HG02798 (cell line): ENCODE measurements around the gene FXYD7.
"Not testable (repeated sequence)": the region's sequence is repeated elsewhere in the genome, so short reads cannot be mapped to it uniquely, and the experiment has no call there.

Source experiments
- ATAC-seq: cut with Tn5 transposase; IDR thresholded peaks from one replicate; pipeline ENCODE4 v1.9.1; 2021; ENCODE audit warnings: mild to moderate bottlenecking; ENCODE audit not compliant: unreplicated experiment, poor library complexity

The FXYD7 gene

GRCh38 chr19:35125749-35126623 lies 17.1 kb upstream of the FXYD7 start:
- ATAC-seq: no peak

GRCh38 chr19:35126624-35126959 lies 16.5 kb upstream of the FXYD7 start:
- ATAC-seq: no peak

- no peak for ATAC-seq
Observed at GRCh38 chr19:35127871-35128270, 15.2 kb upstream of the FXYD7 start.

DNA sequence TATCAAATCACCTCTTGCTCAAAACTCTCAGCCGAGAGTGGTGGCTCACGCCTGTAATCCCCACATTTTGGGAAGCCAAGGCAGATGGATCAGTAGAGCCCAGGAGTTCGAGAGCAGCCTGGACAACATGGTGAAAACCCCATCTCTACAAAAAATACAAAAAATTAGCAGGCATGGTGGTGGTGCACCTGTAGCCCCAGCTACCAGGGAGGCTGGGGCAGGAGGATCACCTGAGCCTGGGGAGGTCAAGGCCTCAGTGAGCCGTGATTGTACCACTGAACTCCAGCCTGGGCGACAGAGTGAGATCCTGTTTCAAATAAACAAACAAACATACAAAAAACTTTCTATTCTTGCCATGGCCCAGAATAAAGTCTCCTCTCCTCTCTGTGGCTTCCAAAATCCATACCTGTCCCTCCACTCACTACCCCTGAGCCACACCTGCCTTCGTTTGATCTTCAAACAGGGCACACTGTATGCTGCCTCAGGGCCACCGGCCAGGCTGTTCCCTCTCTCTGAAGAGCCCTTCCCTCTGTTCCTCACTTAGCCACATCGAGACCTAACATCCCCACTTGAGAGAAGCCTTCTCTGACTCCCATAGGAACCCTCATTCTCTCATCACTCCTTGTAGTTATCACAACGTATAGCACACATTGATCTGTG lies 14.5 kb upstream of the FXYD7 start:
- ATAC-seq: no peak

GRCh38 chr19:35129724-35130274 lies 13.3 kb upstream of the FXYD7 start:
- not testable (repeated sequence) for ATAC-seq

- ATAC-seq: no peak
Observed at GRCh38 chr19:35130761-35131720, 12.0 kb upstream of the FXYD7 start.

- ATAC-seq: no peak
Observed at GRCh38 chr19:35132254-35132653, 10.8 kb upstream of the FXYD7 start.

DNA sequence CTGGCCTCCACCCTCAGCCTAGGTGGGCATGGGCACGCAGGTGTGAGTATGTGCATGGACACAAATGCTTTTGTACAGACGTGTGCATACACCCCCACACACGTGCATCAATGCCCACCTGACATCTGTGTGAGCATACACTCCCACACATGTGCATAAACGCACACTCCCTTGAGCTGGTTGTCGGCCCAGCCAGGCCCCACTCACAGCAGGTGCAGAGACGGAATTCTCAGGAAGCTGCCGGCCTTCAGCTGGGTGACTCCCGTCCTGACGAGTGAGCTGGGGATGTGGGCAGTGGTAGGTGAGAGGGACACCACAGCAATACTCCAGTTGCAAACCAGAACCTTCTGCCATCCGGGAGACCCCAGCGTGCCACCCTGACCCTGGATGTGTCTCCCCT lies 9.2 kb upstream of the FXYD7 start:
- ATAC-seq: no peak

GRCh38 chr19:35134601-35135242 lies 8.3 kb upstream of the FXYD7 start, which contains the start of gene LGI4:
LGI4 (minus strand) TSS chr19:35135059; CDS start chr19:35134680, 379 bp downstream.
- ATAC-seq: no peak

DNA sequence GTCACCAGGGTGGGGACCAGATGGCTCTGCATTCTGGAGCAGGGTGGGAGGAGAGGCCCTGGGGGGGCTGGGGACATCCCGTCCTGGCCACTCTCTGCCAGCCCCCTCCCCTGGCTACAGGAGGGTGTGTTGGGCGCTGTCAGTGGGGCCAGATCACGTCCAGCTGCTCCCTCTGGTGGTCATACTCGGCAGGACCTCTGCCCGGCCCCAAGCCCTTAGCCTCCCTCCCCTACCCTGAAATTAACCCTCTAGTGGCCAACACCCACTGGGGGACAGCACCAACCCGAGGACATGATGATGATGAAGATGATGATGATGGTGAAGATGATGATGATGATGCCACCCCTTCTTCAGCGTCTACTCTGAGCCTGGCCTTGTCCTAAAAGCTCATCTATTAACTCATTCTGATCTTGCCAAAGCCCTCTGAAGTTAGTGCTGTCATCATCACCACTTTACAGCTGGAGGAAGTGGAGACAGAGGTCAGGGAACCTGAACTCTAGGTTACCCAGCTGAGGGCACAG lies 7.6 kb upstream of the FXYD7 start:
- ATAC-seq: no peak

- ATAC-seq: no peak
Observed at GRCh38 chr19:35136231-35136630, 6.8 kb upstream of the FXYD7 start.

DNA sequence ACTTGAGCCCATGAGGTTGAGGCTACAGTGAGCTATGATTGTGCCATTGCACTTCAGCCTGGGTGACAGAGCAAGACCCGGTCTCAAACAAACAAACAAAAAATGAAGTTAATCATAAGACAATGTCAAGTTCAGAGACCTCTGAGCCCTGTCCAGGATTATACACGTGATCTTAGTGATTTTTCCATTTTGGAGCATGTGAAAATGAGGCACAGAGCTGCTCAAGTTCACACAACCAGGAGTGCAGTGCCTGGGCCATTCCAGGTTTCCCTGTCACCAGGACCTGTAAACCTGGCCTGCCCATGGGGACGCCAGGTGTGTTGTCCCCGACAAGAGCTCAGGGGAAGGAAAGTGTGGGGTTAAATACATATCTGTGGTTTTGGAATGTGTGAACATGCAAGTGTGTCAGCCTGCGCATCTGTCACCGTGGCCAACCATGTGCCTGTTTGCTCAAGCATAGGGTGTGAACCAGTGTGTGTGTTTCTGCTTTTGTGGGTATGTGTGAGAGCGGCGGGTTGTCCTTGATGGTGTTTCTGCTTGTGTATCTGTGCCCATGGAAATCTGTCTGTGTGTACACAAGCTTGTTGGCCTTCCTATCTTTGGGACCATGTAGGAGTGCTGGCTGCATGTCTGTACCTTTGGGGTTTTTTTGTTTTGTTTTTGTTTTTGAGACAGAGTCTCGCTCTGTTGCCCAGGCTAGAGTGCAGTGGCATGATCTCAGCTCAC lies 5.9 kb upstream of the FXYD7 start:
- ATAC-seq: no peak

- ATAC-seq: no peak
Observed at GRCh38 chr19:35138305-35138892, 4.7 kb upstream of the FXYD7 start, which contains the start of gene FXYD1. FXYD1 (plus strand) TSS chr19:35138824; CDS start chr19:35140080, 1,256 bp downstream.

- no peak for ATAC-seq
Observed at GRCh38 chr19:35140207-35140961, 2.7 kb upstream of the FXYD7 start.

DNA sequence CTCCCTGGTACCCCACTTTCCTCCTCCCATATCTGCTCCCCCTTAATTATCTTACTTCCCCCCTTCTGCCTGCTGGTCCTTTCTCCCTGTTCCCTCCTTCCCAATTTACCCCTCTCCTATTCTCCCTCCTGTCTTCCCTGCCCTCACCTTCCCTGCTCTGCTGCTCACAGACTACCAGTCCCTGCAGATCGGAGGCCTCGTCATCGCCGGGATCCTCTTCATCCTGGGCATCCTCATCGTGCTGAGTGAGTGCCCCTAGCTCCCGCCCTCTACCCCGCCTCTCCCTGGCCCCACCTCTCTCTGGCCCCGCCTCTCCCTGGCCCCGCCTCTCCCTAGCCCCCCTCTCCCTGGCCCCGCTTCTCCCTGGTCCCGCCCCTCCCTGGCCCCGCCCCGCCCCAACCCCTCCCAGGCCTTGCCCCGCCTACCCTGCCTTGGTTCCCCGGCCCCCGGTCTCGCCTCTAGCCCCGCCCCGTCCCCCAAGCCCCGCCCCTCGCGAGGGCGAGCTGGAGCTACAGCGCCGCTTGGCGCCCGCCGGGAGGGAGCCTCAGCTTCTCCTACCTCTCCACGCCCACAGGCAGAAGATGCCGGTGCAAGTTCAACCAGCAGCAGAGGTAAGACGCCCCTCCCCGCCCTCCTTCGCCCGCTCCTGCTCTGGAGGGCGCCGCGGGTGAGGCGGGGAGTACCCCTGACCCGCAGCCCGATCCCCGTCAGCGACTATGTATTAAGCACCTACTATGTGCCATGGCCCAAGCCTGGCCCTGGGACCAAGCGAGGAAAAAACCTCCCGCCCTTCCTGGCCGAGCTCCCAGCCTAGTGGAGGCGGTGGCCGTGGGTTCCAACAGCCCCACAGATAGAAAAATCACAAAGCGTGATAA lies 1.9 kb upstream of the FXYD7 start:
- peak; percentile 77 for ATAC-seq

DNA sequence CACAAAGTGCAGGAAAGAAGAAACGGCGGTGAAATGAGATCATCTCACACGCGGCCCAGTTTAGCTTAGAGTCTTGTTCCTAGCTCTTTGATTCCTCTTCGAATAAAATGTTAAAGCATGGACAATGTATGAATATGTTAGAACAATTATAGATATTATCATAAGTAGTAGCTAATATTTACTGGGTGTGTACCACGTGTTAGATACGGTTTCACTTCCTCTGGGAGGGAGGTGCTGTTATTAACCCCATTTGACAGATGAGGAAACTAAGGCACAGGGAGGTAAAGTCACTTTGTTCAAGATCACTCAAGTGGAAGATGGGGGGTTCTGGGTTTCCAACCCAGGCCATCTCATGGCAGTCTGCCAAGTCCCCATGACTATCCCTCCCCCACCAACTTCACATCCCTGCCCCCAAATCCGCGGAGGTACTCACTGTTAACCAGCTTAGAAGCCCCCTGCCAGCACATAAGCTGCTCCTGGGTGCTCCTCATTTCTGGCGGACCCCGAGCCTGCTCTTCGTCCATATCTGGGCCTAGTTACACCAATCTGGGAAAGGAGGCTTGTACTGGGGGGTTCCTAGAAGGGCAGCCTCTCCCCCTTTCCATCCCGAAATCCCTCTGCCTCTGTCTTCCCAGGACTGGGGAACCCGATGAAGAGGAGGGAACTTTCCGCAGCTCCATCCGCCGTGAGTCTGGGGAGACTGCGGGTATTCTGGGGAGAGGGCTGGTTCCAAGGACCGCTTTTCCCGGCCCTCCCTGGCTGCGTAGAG lies 1.0 kb upstream of the FXYD7 start:
- ATAC-seq: no peak
